Placental epithelial cell (primary cell): ENCODE measurements around the gene SGCB. TPM values are rescaled to one million over a fixed set of nuclear protein-coding genes. Genes with fewer than 3 reads are reported as not detected.

ENCODE experiments used
- small RNA-seq: library from RNA; depleted of rRNA; stranded (forward); fragments of <200 nt; gene quantifications from one replicate; pipeline ENCODE3, GENCODE V24; 2012
- total RNA-seq: library from RNA; depleted of rRNA; stranded (reverse); fragments of >200 nt; gene quantifications from 2 replicates; pipeline ENCODE4 v1.2.3, GENCODE V29; 2012

The SGCB gene, protein sequence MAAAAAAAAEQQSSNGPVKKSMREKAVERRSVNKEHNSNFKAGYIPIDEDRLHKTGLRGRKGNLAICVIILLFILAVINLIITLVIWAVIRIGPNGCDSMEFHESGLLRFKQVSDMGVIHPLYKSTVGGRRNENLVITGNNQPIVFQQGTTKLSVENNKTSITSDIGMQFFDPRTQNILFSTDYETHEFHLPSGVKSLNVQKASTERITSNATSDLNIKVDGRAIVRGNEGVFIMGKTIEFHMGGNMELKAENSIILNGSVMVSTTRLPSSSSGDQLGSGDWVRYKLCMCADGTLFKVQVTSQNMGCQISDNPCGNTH
- 4.7 and 6.7 TPM in 2 replicates for total RNA-seq

GRCh38 chr4:52038103-52038912, at the start of gene SGCB:
Gene SGCB (minus strand): TSS chr4:52038299. CDS start chr4:52038259, 40 bp downstream.

GRCh38 chr4:52051213-52051614, 13.1 kb upstream of the SGCB start, which contains the start of gene SPATA18:
Gene SPATA18 (plus strand): TSS chr4:52051304. CDS start chr4:52051705, 401 bp downstream.

GRCh38 chr4:52019936-52020657, 18.0 kb downstream of the SGCB start, which contains the start of gene LRRC66:
Gene LRRC66 (minus strand): TSS chr4:52020363. CDS start chr4:52017613, 2,750 bp downstream.

Small RNA genes lying within 50 kb of the gene (small RNA-seq; reads per million reads assigned to genes)
- not detected for gene AC104784.1

Other genes with a start within 250 kb of the SGCB start
- 24.2 and 44.4 TPM in 2 replicates for gene DCUN1D4, start 195.1 kb downstream of the SGCB start, total RNA-seq
- gene LRRC66, start 17.9 kb downstream of the SGCB start, total RNA-seq: under 0.01 TPM in 1 of 2 replicates, not detected in the other
- gene SPATA18, start 13.0 kb upstream of the SGCB start, total RNA-seq: 14.9 and 20.1 TPM in 2 replicates